OCI-LY7 (cell line): Measurements from ENCODE around the gene POU2AF2.

Experiments
- CTCF ChIP-seq: fragments of 200-600 bp; sonication (generic); conservative IDR thresholded peaks from 2 replicates; pipeline ENCODE4 v1.5.1; 2014; ENCODE audit warnings: mild to moderate bottlenecking, antibody characterized with exemption, low read length, moderate library complexity, mixed read lengths
- EZH2phosphoT487 ChIP-seq: fragments of 200-600 bp; sonication (generic); IDR thresholded peaks from 2 replicates; pipeline ENCODE4 v1.6.1; 2018; ENCODE audit warnings: low read depth, borderline replicate concordance, mild to moderate bottlenecking, mixed run types, antibody characterized with exemption, low read length, moderate library complexity, mixed read lengths

- TF ChIP-seq CTCF (no peak), EZH2phosphoT487 (no peak)
These were observed 46.2 kb downstream of the POU2AF2 start for GRCh38 chr11:111291764-111292163.
